Vein endothelial cell (primary cell): ENCODE data around the gene EDEM1. TPM values are rescaled to one million over a fixed set of nuclear protein-coding genes. Genes with fewer than 3 reads are reported as not detected.

Source experiments
- small RNA-seq: library from RNA; depleted of rRNA; stranded (forward); fragments of <200 nt; gene quantifications from one replicate; pipeline ENCODE3, GENCODE V24; 2012
- total RNA-seq: library from RNA; depleted of rRNA; stranded (reverse); fragments of >200 nt; gene quantifications from 2 replicates; pipeline ENCODE4 v1.2.3, GENCODE V29; 2012

Gene EDEM1
- 37.9 and 42.8 TPM in 2 replicates for total RNA-seq

DNA sequence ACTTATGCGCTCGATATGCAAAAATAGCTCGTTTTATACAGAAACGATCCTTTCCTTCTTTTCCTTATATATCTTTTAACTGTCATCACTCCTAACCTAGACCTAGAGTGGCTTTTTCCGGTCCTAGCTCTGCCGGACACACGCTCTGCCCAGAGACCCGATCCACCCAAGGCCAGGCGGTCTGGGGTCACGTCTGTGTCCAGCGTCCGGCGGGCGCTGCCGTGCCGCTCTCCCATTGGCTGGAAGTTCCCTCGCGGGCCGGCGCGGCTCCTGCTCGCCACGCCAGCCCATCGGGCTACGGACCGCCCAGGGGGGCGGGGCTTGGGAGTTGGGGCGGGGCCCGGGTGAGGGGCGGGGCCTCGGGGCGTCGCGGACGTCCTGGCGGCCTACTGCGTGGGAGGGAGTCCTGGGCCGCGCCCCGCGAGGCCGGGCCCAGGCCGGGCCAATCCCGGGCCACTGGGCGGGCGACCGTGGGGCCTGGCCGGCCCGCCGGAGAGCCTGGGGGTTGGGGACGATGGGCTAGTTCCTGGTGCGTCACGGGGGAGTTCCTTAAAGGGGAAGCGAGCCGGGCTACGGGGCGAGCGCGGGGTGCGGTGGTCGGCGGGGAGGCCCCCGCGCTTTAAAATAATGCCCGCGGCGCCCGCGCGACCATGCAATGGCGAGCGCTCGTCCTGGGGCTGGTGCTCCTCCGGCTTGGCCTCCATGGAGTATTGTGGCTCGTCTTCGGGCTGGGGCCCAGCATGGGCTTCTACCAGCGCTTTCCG is at the start of gene EDEM1:
Gene EDEM1, plus strand, starts transcription at position 552 of the 764 bp plus-strand sequence. Its CDS starts 99 bp downstream, at position 651.

Small RNAs within 50 kb of the gene (small RNA-seq; reads per million reads assigned to genes)
- gene MIR4790, result not detected
- not detected for gene RN7SL553P

Other genes with a start within 250 kb of the EDEM1 start
- 11.9 and 24.8 TPM in 2 replicates for gene BHLHE40, start 208.3 kb upstream of the EDEM1 start, total RNA-seq
- gene ARL8B, start 65.4 kb upstream of the EDEM1 start, total RNA-seq, result 58.1 and 76.3 TPM in 2 replicates